DND-41 (cell line): ENCODE measurements around the gene SULT1A1.

Experiments
- ATAC-seq: fragments of 200-7000 bp; cut with Tn5 transposase; 3 replicates; pipeline ENCODE4 v1.9.1; 2021; ENCODE audit warnings: low read depth; ENCODE audit not compliant: insufficient read depth
- DNase-seq: peaks from one replicate; pipeline ENCODE4 v3.0.0-alpha.2; 2020
- H2AFZ ChIP-seq: 2 replicates; pipeline ENCODE4 v1.6.0; 2012; ENCODE audit warnings: low read depth, low read length
- H3K27ac ChIP-seq: 2 replicates; pipeline ENCODE4 v1.5.1; 2012; ENCODE audit warnings: low read length, inconsistent platforms
- H3K27me3 ChIP-seq: fragments of 200-600 bp; sonication (generic); 2 replicates; pipeline ENCODE4 v1.6.0; 2012; ENCODE audit warnings: low read length, mild to moderate bottlenecking, inconsistent platforms; ENCODE audit not compliant: insufficient read depth, poor library complexity
- H3K36me3 ChIP-seq: 2 replicates; pipeline ENCODE4 v1.5.1; 2012; ENCODE audit warnings: low read length, inconsistent platforms; ENCODE audit not compliant: insufficient read depth
- H3K4me1 ChIP-seq: 2 replicates; pipeline ENCODE4 v1.5.1; 2012; ENCODE audit warnings: mild to moderate bottlenecking, low read length; ENCODE audit not compliant: insufficient read depth
- H3K4me2 ChIP-seq: 2 replicates; pipeline ENCODE4 v1.6.0; 2012; ENCODE audit warnings: mild to moderate bottlenecking, moderate library complexity, low read length, inconsistent platforms; ENCODE audit not compliant: insufficient read depth
- H3K4me3 ChIP-seq, 2 experiments: fragments of 200-600 bp in 1 of 2; shearing (Covaris generic) in 1 of 2; 2 replicates each; pipeline ENCODE4 v1.5.1; 2012 to 2016; ENCODE audit warnings: inconsistent platforms in 2 of 2, low read length in 2 of 2, mild to moderate bottlenecking in 2 of 2, low read depth in 1 of 2, moderate library complexity in 1 of 2
- H3K79me2 ChIP-seq: 2 replicates; pipeline ENCODE4 v1.6.0; 2012; ENCODE audit warnings: low read length, inconsistent platforms; ENCODE audit not compliant: insufficient read depth
- H3K9ac ChIP-seq: 2 replicates; pipeline ENCODE4 v1.6.0; 2012; ENCODE audit warnings: low read depth, mild to moderate bottlenecking, inconsistent platforms, low read length, moderate library complexity
- H3K9me3 ChIP-seq: 2 replicates; pipeline ENCODE4 v1.5.1; 2012; ENCODE audit warnings: low read length, moderate library complexity, mild to moderate bottlenecking, inconsistent platforms; ENCODE audit not compliant: insufficient read depth, severe bottlenecking
- H4K20me1 ChIP-seq: 2 replicates; pipeline ENCODE4 v1.6.0; 2012; ENCODE audit warnings: low read length; ENCODE audit not compliant: insufficient read depth
- CTCF ChIP-seq: IDR thresholded peaks from 2 replicates; pipeline ENCODE4 v1.5.1; 2012; ENCODE audit warnings: borderline replicate concordance, low read length, moderate library complexity, mild to moderate bottlenecking; ENCODE audit not compliant: poor library complexity, severe bottlenecking; ENCODE audit errors: extremely low read depth
- EZH2 ChIP-seq: IDR thresholded peaks from 3 replicates; pipeline ENCODE4 v1.6.1; 2012; ENCODE audit warnings: borderline replicate concordance, low read depth, mild to moderate bottlenecking, moderate library complexity, low read length, inconsistent platforms; ENCODE audit not compliant: severe bottlenecking

The SULT1A1 gene

GRCh38 chr16:28556914-28557320, 52.9 kb downstream of the SULT1A1 start:
- H3K4me1 ChIP-seq: peaks cover 22% of the 10 kb centered on the region
- peaks cover 51% of the 10 kb centered on the region for H3K79me2 ChIP-seq
- peaks cover 50% of the 10 kb centered on the region for H3K36me3 ChIP-seq
- no peak overlapping the region for H3K9ac ChIP-seq
- no peak overlapping the region for H3K27ac ChIP-seq
- H3K9me3 ChIP-seq: no peaks in the 10 kb centered on the region
- H3K4me2 ChIP-seq: no peak overlapping the region
- TF ChIP-seq CTCF: no peak
- no peak for TF ChIP-seq EZH2
- H4K20me1 ChIP-seq: peaks cover 22% of the 10 kb centered on the region; the same call in 1 of the 2 replicates
- no peak for ATAC-seq
- no peak for DNase-seq
- H2AFZ ChIP-seq: no peak overlapping the region
- H3K4me3 ChIP-seq: no peak overlapping the region
- no peaks in the 10 kb centered on the region for H3K27me3 ChIP-seq

GRCh38 chr16:28555561-28555960, 54.3 kb downstream of the SULT1A1 start:
- DNase-seq: no peak
- Histone ChIP-seq H3K4me2 (peak overlapping the region; percentile 97; the same call in 1 of the 2 replicates), H3K36me3 (peaks cover 50% of the 10 kb centered on the region), H3K27me3 (no peaks in the 10 kb centered on the region), H3K9ac (no peak overlapping the region), H3K9me3 (no peaks in the 10 kb centered on the region), H2AFZ (no peak overlapping the region), H4K20me1 (peaks cover 17% of the 10 kb centered on the region; the same call in 1 of the 2 replicates), H3K4me3 (no peak overlapping the region), H3K4me1 (peaks cover 22% of the 10 kb centered on the region), H3K27ac (no peak overlapping the region), H3K79me2 (peaks cover 45% of the 10 kb centered on the region)
- ATAC-seq: no peak
- TF ChIP-seq CTCF: no peak
- TF ChIP-seq EZH2: no peak
